ENCODE measurements around the gene SLC23A1.

DNA sequence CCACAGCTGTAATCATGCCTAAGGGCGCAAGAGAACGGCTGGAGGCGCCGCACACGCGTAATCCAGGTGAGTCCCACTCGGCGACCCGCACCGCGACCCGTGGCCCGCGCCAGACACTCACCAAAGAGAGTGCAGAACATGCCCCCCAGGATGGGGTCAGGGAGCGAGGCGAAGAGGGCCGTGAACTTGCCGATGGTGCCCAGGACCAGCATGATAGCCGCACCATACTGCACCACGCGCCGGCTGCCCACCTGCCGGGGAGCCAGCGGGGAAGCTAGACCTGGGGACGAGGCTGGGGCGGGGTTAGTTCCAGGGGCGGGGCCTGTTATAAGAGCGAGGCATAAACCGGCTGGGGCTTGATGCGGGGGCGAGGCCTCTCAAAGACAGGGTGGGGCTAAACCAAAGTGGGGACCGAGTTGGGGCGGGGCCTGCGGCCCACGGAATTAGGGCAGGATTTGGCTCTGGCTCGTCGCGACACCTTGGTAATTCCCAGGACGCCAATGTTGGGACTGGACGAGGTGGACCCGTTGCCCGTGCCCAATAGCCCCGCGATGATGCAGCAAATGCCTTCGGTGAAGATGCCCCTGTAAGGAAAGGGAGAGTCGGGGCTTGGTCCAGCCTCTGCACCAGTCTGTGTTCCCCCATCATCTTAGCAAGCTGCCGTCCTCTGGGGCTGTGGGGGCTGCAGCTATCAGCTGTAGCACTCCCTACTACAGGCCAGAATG lies 4.8 kb downstream of the SLC23A1 start:
- TF ChIP-seq, protein P1, sequence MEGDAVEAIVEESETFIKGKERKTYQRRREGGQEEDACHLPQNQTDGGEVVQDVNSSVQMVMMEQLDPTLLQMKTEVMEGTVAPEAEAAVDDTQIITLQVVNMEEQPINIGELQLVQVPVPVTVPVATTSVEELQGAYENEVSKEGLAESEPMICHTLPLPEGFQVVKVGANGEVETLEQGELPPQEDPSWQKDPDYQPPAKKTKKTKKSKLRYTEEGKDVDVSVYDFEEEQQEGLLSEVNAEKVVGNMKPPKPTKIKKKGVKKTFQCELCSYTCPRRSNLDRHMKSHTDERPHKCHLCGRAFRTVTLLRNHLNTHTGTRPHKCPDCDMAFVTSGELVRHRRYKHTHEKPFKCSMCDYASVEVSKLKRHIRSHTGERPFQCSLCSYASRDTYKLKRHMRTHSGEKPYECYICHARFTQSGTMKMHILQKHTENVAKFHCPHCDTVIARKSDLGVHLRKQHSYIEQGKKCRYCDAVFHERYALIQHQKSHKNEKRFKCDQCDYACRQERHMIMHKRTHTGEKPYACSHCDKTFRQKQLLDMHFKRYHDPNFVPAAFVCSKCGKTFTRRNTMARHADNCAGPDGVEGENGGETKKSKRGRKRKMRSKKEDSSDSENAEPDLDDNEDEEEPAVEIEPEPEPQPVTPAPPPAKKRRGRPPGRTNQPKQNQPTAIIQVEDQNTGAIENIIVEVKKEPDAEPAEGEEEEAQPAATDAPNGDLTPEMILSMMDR (IDR thresholded peaks at IDR 0.05) = no peak
- TF ChIP-seq POLR2A (IDR thresholded peaks at IDR 0.05) = no peak
